NCI-H1694 treated with DMSO at 0.1 percent for 48 hours (cell line): ENCODE measurements around the gene CDH26.

Source experiments
- DNase-seq: peaks from one replicate; lab custom pipeline; 2025; lab: John Stamatoyannopoulos, UW

Gene CDH26

GRCh38 chr20:60063739-60064380 lies 105.6 kb downstream of the CDH26 start:
- DNase-seq: no peak
